Rectal smooth muscle tissue (tissue), 1 donor: Measurements from ENCODE around the gene ARNT2.

Experiments used
- H3K27ac ChIP-seq: one replicate; pipeline ENCODE4 v1.7.0; 2013; ENCODE audit warnings: low read depth, low read length, inconsistent platforms
- H3K27me3 ChIP-seq: one replicate; pipeline ENCODE4 v1.7.0; 2013; ENCODE audit warnings: low read length; ENCODE audit not compliant: control insufficient read depth, insufficient read depth
- H3K36me3 ChIP-seq: one replicate; pipeline ENCODE4 v1.7.0; 2013; ENCODE audit warnings: low read length; ENCODE audit not compliant: control insufficient read depth, insufficient read depth
- H3K4me1 ChIP-seq: one replicate; pipeline ENCODE4 v1.7.0; 2013; ENCODE audit warnings: low read length; ENCODE audit not compliant: control insufficient read depth, insufficient read depth
- H3K4me3 ChIP-seq: one replicate; pipeline ENCODE4 v1.7.0; 2013; ENCODE audit warnings: low read length
- H3K9ac ChIP-seq: one replicate; pipeline ENCODE4 v1.7.0; 2013; ENCODE audit warnings: low read length

The ARNT2 gene

GRCh38 chr15:80404057-80404760 is at the start of gene ARNT2:
Gene ARNT2, plus strand, starts transcription at chr15:80404382. Its CDS starts 134 bp downstream, at chr15:80404516.
- no peak within 1 kb of the TSS for H3K9ac ChIP-seq
- no peaks in the 10 kb centered on the region for H3K36me3 ChIP-seq
- peak within 1 kb of the TSS; percentile 61 for H3K27ac ChIP-seq
- peak within 1 kb of the TSS; percentile 57 for H3K4me3 ChIP-seq
- H3K4me1 ChIP-seq: no peaks in the 10 kb centered on the region
- no peaks in the 10 kb centered on the region for H3K27me3 ChIP-seq

GRCh38 chr15:80367094-80367493 is 37.1 kb upstream of the ARNT2 start:
- Histone ChIP-seq H3K4me1 (no peaks in the 10 kb centered on the region), H3K27me3 (no peaks in the 10 kb centered on the region), H3K27ac (no peak overlapping the region), H3K9ac (no peak overlapping the region), H3K36me3 (no peaks in the 10 kb centered on the region), H3K4me3 (no peak overlapping the region)

- Histone ChIP-seq H3K4me1 (no peaks in the 10 kb centered on the region), H3K36me3 (no peaks in the 10 kb centered on the region), H3K27ac (no peak overlapping the region), H3K27me3 (no peaks in the 10 kb centered on the region), H3K4me3 (no peak overlapping the region), H3K9ac (no peak overlapping the region)
Observed at GRCh38 chr15:80367661-80368060, 36.5 kb upstream of the ARNT2 start.

GRCh38 chr15:80371924-80372323 is 32.3 kb upstream of the ARNT2 start:
- Histone ChIP-seq H3K27me3 (no peaks in the 10 kb centered on the region), H3K27ac (no peak overlapping the region), H3K4me3 (no peak overlapping the region), H3K4me1 (no peaks in the 10 kb centered on the region), H3K9ac (no peak overlapping the region), H3K36me3 (no peaks in the 10 kb centered on the region)

GRCh38 chr15:80374441-80374840 is 29.7 kb upstream of the ARNT2 start:
- no peaks in the 10 kb centered on the region for H3K27me3 ChIP-seq
- no peaks in the 10 kb centered on the region for H3K4me1 ChIP-seq
- no peak overlapping the region for H3K4me3 ChIP-seq
- no peaks in the 10 kb centered on the region for H3K36me3 ChIP-seq
- no peak overlapping the region for H3K9ac ChIP-seq
- no peak overlapping the region for H3K27ac ChIP-seq

GRCh38 chr15:80375968-80376891 is 28.0 kb upstream of the ARNT2 start:
- Histone ChIP-seq H3K27ac (no peak overlapping the region), H3K36me3 (no peaks in the 10 kb centered on the region), H3K9ac (no peak overlapping the region), H3K4me1 (no peaks in the 10 kb centered on the region), H3K4me3 (no peak overlapping the region), H3K27me3 (no peaks in the 10 kb centered on the region)

GRCh38 chr15:80379693-80380092 is 24.5 kb upstream of the ARNT2 start:
- H3K36me3 ChIP-seq: no peaks in the 10 kb centered on the region
- H3K4me1 ChIP-seq: no peaks in the 10 kb centered on the region
- no peak overlapping the region for H3K27ac ChIP-seq
- H3K4me3 ChIP-seq: no peak overlapping the region
- H3K27me3 ChIP-seq: no peaks in the 10 kb centered on the region
- no peak overlapping the region for H3K9ac ChIP-seq

GRCh38 chr15:80380154-80380553 is 24.0 kb upstream of the ARNT2 start:
- no peaks in the 10 kb centered on the region for H3K27me3 ChIP-seq
- H3K27ac ChIP-seq: no peak overlapping the region
- no peaks in the 10 kb centered on the region for H3K4me1 ChIP-seq
- H3K4me3 ChIP-seq: no peak overlapping the region
- H3K36me3 ChIP-seq: no peaks in the 10 kb centered on the region
- no peak overlapping the region for H3K9ac ChIP-seq

- Histone ChIP-seq H3K9ac (no peak overlapping the region), H3K36me3 (no peaks in the 10 kb centered on the region), H3K27ac (no peak overlapping the region), H3K4me1 (no peaks in the 10 kb centered on the region), H3K4me3 (no peak overlapping the region), H3K27me3 (no peaks in the 10 kb centered on the region)
Observed at GRCh38 chr15:80382285-80382684, 21.9 kb upstream of the ARNT2 start.

- Histone ChIP-seq H3K36me3 (no peaks in the 10 kb centered on the region), H3K27ac (no peak overlapping the region), H3K4me1 (no peaks in the 10 kb centered on the region), H3K4me3 (no peak overlapping the region), H3K9ac (no peak overlapping the region), H3K27me3 (no peaks in the 10 kb centered on the region)
Observed at GRCh38 chr15:80384432-80384831, 19.8 kb upstream of the ARNT2 start.

- H3K27ac ChIP-seq: no peak overlapping the region
Observed at GRCh38 chr15:80386151-80386550, 18.0 kb upstream of the ARNT2 start.

GRCh38 chr15:80388326-80388725 is 15.9 kb upstream of the ARNT2 start:
- Histone ChIP-seq H3K4me3 (no peak overlapping the region), H3K9ac (no peak overlapping the region), H3K4me1 (no peaks in the 10 kb centered on the region), H3K36me3 (no peaks in the 10 kb centered on the region), H3K27ac (no peak overlapping the region), H3K27me3 (no peaks in the 10 kb centered on the region)

More at GRCh38 chr15:80386151-80386550, 18.0 kb upstream of the ARNT2 start:
- Histone ChIP-seq H3K27me3 (no peaks in the 10 kb centered on the region), H3K9ac (no peak overlapping the region), H3K36me3 (no peaks in the 10 kb centered on the region), H3K4me1 (no peaks in the 10 kb centered on the region), H3K4me3 (no peak overlapping the region)
